Mucosa of gallbladder (tissue), 1 donor: Measurements from ENCODE around the gene GAS6. TPM values are rescaled to one million over a fixed set of nuclear protein-coding genes. Genes with fewer than 3 reads are reported as not detected.
A peak's percentile ranks its signal among the peaks of the same experiment; 100 is the strongest.
"Not testable (repeated sequence)": the region's sequence is repeated elsewhere in the genome, so short reads cannot be mapped to it uniquely, and the experiment has no call there.

Experiments
- DNase-seq: peaks from one replicate; pipeline ENCODE4 v3.0.0-alpha.2; 2020; ENCODE audit warnings: low spot score
- total RNA-seq: library from RNA; stranded (reverse); gene quantifications from one replicate; pipeline ENCODE4 v1.2.1, GENCODE V29; 2021
- donor health status: DM: no; HTN: no; CAD: no.

GAS6 gene
- total RNA-seq, 1 donor from 2014 or later, result 118 TPM

- DNase-seq, result not testable (repeated sequence)
Observed at GRCh38 chr13:113867913-113868312, 4.0 kb upstream of the GAS6 start.

- no peak for DNase-seq
Observed at GRCh38 chr13:113865427-113865826, 1.6 kb upstream of the GAS6 start.

GRCh38 chr13:113864273-113864890 is 506 bp upstream of the GAS6 start:
- DNase-seq, result no peak

GRCh38 chr13:113862931-113863523 is 849 bp downstream of the GAS6 start:
- no peak for DNase-seq

GRCh38 chr13:113862191-113862930 is 1.5 kb downstream of the GAS6 start:
- DNase-seq, result no peak

- no peak for DNase-seq
Observed at GRCh38 chr13:113861433-113862030, 2.3 kb downstream of the GAS6 start.

- DNase-seq, result peak; percentile 72
Observed at GRCh38 chr13:113860665-113861432, 3.0 kb downstream of the GAS6 start.

- peak; percentile 69 for DNase-seq
Observed at GRCh38 chr13:113860051-113860664, 3.7 kb downstream of the GAS6 start.

GRCh38 chr13:113859311-113860050 is 4.4 kb downstream of the GAS6 start:
- no peak for DNase-seq

GRCh38 chr13:113857531-113858195 is 6.2 kb downstream of the GAS6 start:
- DNase-seq, result no peak

- peak; percentile 54 for DNase-seq
Observed at GRCh38 chr13:113856716-113857065, 7.2 kb downstream of the GAS6 start.

- no peak for DNase-seq
Observed at GRCh38 chr13:113855931-113856715, 7.8 kb downstream of the GAS6 start.

- DNase-seq, result no peak
Observed at GRCh38 chr13:113855012-113855921, 8.6 kb downstream of the GAS6 start.

GRCh38 chr13:113854238-113855011 is 9.5 kb downstream of the GAS6 start:
- DNase-seq, result peak; percentile 59

GRCh38 chr13:113853518-113854237 is 10.2 kb downstream of the GAS6 start:
- DNase-seq, result no peak

GRCh38 chr13:113852536-113853517 is 11.0 kb downstream of the GAS6 start:
- no peak for DNase-seq
